T follicular helper cell (primary cell): ENCODE results near the gene NEUROD1.

Source experiments
- DNase-seq: peaks from one replicate; pipeline ENCODE4 v3.0.0-alpha.2; 2020; ENCODE audit warnings: low read depth

Gene NEUROD1

GRCh38 chr2:181680937-181681811 is 857 bp upstream of the NEUROD1 start:
- no peak for DNase-seq

DNA sequence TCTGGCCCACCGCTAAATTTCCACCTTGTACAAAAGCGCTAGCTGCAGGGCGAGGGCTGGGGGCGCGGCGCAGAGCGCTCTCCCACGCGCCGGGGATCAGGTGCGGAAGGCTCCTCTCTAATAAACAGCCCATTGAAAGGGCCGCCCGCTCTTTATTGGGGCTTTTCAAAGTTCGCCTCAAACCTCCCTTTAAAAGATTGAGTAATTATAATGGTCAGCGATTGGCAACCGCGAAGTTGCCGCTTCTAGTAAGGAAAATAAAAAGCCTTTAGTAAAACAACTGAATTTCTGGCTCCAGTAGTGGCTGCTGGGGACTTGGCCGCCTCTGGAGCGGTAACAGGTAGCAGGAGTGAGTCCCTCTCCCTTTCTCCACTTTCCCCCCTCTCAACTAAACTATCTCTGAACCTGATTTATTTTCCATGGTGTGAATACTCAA is 755 bp downstream of the NEUROD1 start:
- DNase-seq: no peak

GRCh38 chr2:181678861-181679543 is 1.3 kb downstream of the NEUROD1 start:
- no peak for DNase-seq

- peak; percentile 33 for DNase-seq
Observed at GRCh38 chr2:181677912-181678586, 2.3 kb downstream of the NEUROD1 start.

GRCh38 chr2:181675254-181675653 is 5.1 kb downstream of the NEUROD1 start:
- DNase-seq: no peak

DNA sequence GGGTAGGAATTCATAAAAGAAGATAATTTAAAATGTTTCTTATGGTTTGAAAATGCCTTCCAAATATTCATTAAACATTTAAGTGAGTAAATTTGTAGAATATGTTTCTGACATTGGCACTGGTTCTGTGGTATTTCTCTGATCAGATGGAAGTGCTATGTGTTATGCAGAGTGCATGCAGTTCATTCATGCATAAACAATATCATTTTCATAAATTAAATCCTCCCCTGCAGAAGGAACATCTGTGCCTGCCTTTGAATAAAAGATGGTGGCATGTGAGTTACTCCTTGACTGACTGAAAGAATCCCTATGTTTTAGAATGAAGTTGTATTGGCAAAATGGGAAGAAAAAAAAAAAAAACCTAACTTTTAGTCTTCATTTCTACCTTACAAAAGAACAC is 5.9 kb downstream of the NEUROD1 start:
- DNase-seq: no peak

- DNase-seq: no peak
Observed at GRCh38 chr2:181673173-181673572, 7.1 kb downstream of the NEUROD1 start.

GRCh38 chr2:181672255-181673008 is 7.9 kb downstream of the NEUROD1 start:
- DNase-seq: no peak

- DNase-seq: no peak
Observed at GRCh38 chr2:181670632-181671031, 9.7 kb downstream of the NEUROD1 start.

- DNase-seq: no peak
Observed at GRCh38 chr2:181667234-181667633, 13.1 kb downstream of the NEUROD1 start.

- DNase-seq: no peak
Observed at GRCh38 chr2:181662287-181662686, 18.0 kb downstream of the NEUROD1 start.

GRCh38 chr2:181660181-181660580 is 20.1 kb downstream of the NEUROD1 start:
- no peak for DNase-seq

DNA sequence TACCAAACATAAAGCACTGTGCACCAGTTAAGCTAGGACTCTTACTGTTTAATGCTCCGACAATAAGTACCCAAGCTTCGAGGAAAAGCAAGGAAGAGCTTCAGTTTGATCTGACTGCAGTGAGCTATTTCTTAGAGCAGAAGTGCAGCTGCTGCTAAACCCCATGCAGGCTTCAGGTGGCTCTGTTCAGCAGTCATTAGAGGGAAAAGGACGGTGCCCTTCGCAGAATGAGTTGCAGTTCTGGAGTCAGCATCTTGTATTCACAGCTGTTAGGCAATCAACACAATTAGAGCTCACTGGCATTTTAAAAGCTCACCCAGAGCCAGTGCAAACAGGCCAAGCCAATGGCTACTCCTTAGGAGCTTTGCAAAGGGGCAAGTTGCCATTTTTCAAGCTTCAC is 21.9 kb downstream of the NEUROD1 start:
- DNase-seq: no peak

- no peak for DNase-seq
Observed at GRCh38 chr2:181657379-181657778, 22.9 kb downstream of the NEUROD1 start.

DNA sequence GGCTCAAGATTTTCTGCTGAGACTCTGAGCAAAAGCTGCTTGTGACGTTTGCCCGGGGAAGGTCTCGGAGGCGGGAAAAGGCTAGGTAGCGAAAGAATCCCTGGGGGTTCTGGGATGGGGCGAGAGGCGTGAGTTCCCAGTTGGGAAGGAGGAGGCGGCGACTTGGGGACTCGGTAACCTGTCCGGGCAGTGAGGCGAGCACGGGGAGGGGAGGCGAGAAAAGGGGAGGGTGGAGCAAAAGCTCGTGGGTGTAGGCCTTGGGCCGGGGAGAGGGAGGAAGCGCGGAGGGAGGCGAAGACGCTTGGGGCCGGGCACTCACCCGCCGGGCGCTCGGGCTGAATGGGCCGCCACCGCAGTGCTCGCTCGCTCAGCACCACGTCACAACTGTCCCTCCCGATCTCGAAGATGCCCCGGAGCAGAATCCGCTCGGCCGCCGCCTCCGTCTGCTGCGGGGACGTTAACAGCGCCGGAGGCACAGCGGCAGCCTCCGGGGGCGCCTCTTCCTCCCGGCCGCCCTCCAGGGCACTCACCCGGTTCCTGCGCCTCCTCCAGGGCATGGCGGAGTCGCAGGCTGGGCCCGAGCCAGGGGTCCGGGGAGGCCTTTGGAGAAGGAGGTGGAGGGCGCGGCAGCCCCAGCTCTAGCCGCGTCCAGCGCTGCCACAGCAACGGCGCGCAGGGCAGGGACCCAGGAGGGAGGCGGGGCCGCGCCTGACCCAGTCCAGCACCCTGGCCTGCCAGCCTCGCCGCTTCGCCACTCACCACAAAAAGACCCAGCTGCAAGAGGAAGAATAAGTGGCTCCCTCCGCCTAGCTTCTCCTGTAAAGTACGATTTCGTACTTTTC is 23.6 kb downstream of the NEUROD1 start, which contains the start of gene CERKL:
TSS of gene CERKL (minus strand) at position 656 of the 842 bp plus-strand sequence. CDS start at position 557, 99 bp downstream.
- no peak for DNase-seq

GRCh38 chr2:181655519-181655918 is 24.8 kb downstream of the NEUROD1 start:
- no peak for DNase-seq

DNA sequence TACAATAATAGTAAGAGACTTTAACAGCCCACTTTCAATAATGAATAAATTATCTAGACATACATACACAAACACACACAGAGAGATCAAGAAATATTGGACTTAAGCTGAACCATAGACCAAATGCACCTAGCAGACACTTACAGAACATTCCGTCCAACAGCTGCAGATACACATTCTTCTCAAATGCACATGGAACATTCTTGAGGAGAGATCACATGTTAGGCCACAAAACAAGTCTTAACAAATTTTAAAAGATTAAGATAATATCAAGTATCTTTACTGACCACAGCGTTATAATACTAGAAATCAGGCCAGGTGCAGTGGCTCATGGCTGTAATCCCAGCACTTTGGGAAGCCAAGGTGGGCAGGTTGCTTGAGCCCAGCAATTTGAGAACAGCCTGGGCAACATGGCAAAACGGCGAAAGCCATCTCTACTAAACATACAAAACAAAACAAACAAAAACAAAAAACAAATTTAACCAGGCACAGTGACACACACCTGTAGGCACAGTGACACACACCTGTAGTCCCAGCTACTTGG is 30.8 kb downstream of the NEUROD1 start:
- DNase-seq: no peak

DNA sequence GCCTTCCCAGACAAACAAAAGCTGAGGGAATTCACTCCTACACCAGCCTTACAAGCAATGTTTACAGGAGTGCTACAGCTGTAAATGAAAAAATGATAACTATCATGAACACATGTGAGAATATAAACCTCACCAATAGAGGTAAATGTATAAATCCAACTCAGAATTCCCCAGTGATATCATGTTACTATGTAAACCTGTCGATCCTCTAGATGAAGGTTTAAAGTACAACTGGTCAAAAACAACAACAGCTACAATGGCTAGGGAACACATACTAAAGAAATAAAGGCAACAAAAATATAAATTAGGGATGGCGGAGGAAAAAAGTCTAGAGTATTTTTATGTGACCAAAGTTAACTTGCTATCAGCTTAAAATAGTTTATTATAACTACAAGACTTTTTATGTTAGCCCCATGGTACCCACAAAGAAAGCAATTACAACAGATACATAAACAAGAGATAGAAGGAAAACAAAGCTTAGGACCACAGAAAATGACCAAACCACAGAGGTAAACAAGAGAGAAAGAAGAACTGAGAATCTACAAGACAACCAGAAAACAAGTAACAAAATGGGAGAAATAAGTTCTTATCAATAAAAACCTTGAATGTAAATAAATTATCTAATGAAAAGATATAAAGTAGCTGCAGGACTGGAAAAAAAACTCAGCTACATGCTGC is 31.7 kb downstream of the NEUROD1 start:
- DNase-seq: no peak

- no peak for DNase-seq
Observed at GRCh38 chr2:181646415-181646987, 33.8 kb downstream of the NEUROD1 start.

DNA sequence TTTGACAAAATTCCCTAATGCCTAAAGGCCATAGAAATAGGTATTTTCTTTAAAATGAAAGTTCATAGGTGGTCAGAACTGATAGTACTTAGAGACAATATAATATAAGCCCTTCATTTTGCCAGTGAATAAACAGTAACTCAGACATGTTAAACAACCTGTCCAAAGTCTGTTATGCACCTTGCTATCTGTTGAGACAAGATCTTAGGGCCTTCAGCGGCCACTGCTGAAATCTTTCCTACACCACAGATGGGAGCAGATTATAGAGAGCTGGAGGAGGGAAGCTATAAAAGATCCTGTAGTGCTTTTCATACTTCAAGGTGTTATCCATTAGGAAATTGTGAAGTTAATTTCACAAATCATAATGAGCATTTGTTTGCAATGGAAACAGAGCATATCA is 37.2 kb downstream of the NEUROD1 start:
- DNase-seq: no peak
